Measurements from ENCODE around the gene ILK.

DNA sequence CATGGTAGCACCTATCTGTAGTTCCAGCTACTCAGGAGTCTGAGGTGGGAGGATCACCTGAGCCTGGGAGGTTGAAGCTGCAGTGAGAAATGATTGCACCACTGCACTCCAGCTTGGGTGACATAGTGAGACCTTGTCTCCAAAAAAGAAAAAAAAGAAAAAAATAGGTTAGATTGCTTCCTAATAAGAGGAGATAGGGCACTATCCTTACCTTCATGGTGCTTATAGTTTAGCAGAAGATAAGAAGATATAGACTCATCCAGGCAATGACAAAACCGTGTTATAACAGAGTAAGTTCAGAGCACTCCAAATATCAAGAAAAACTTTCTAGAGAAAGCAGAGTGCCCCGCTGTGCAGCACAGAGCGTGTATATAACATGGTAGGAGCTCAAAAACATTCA lies 42.3 kb upstream of the ILK start:
- no peak for TF ChIP-seq POLR2A (IDR thresholded peaks at IDR 0.05)
- TF ChIP-seq, protein P1, sequence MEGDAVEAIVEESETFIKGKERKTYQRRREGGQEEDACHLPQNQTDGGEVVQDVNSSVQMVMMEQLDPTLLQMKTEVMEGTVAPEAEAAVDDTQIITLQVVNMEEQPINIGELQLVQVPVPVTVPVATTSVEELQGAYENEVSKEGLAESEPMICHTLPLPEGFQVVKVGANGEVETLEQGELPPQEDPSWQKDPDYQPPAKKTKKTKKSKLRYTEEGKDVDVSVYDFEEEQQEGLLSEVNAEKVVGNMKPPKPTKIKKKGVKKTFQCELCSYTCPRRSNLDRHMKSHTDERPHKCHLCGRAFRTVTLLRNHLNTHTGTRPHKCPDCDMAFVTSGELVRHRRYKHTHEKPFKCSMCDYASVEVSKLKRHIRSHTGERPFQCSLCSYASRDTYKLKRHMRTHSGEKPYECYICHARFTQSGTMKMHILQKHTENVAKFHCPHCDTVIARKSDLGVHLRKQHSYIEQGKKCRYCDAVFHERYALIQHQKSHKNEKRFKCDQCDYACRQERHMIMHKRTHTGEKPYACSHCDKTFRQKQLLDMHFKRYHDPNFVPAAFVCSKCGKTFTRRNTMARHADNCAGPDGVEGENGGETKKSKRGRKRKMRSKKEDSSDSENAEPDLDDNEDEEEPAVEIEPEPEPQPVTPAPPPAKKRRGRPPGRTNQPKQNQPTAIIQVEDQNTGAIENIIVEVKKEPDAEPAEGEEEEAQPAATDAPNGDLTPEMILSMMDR (IDR thresholded peaks at IDR 0.05) = no peak
- no peak for TF ChIP-seq EP300 (IDR thresholded peaks at IDR 0.05)
